ENCODE measurements around the gene P2RY6. TPM values are rescaled to one million over a fixed set of nuclear protein-coding genes. Genes with fewer than 3 reads are reported as not detected.

The P2RY6 gene
- total RNA-seq, 2 experiments from 2014 or later = not detected

DNA sequence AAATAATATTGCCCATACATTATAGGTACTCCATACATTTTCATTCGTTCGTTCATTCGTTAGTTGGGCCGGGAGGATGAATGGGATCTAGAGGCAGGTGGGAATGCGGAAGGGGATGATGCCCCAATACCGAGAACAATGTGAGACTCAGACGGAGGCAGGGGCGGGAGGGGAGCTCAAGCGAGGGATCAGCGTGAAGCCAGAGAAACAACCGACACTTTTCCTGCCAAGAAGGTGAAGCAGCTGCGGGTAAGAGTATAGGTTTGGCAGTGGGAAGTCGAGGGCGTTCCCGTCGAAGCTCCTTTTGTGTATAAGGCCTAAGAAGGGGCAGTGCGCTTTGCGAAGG, 34.8 kb downstream of the P2RY6 start:
- Histone ChIP-seq H3K79me2 (ENCODE audit: insufficient read depth, low read depth, low read length) (no peaks in the 10 kb centered on the region), H2AFZ (ENCODE audit: low read length) (peak overlapping the region; percentile 86; the same call in 1 of the 2 replicates), H4K20me1 (ENCODE audit: insufficient read depth, low read length) (no peaks in the 10 kb centered on the region), H3K9me3 (ENCODE audit: low read length) (no peaks in the 10 kb centered on the region), H3K4me1 (ENCODE audit: insufficient read depth, low read length, poor library complexity, severe bottlenecking) (peaks cover 14% of the 10 kb centered on the region), H3K4me2 (ENCODE audit: low read length) (peak overlapping the region; percentile 92), H3K9me2 (ENCODE audit: insufficient read depth, low read length) (no peaks in the 10 kb centered on the region), H3K36me3 (ENCODE audit: insufficient read depth, low read length) (no peaks in the 10 kb centered on the region), H3K4me3 (ENCODE audit: low read depth, low read length, poor library complexity, severe bottlenecking) (peak overlapping the region; percentile 72), H3K27ac (ENCODE audit: low read depth, low read length, poor library complexity, severe bottlenecking) (peak overlapping the region; percentile 16)
- no peak for DNase-seq (ENCODE audit: low spot score)
- intact Hi-C loops (cut with micrococcal nuclease; ENCODE audit: unreplicated experiment) = loop anchor here (1.0 kb wide), 1 partner anchor 28 kb away; no protein-coding TSS in a partner anchor
- ChIA-PET POLR2A (interaction anchor here (0.6 kb wide), 1 partner anchor 27 kb away, joined by 4 read pairs; no protein-coding TSS in a partner anchor), CTCF (ENCODE audit: unreplicated experiment) (interaction anchor here (0.5 to 2.0 kb wide), 8 partner anchors 9 to 1419 kb away, joined by 3 to 17 read pairs (median 6); no protein-coding TSS in a partner anchor)
- TF ChIP-seq EZH2phosphoT487 (IDR thresholded peaks at IDR 0.05; ENCODE audit: borderline replicate concordance, low read depth, low read length) = no peak
- TF ChIP-seq, protein P1, sequence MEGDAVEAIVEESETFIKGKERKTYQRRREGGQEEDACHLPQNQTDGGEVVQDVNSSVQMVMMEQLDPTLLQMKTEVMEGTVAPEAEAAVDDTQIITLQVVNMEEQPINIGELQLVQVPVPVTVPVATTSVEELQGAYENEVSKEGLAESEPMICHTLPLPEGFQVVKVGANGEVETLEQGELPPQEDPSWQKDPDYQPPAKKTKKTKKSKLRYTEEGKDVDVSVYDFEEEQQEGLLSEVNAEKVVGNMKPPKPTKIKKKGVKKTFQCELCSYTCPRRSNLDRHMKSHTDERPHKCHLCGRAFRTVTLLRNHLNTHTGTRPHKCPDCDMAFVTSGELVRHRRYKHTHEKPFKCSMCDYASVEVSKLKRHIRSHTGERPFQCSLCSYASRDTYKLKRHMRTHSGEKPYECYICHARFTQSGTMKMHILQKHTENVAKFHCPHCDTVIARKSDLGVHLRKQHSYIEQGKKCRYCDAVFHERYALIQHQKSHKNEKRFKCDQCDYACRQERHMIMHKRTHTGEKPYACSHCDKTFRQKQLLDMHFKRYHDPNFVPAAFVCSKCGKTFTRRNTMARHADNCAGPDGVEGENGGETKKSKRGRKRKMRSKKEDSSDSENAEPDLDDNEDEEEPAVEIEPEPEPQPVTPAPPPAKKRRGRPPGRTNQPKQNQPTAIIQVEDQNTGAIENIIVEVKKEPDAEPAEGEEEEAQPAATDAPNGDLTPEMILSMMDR (conservative IDR thresholded peaks at IDR 0.05; ENCODE audit: low read length) = no peak
- BruUV-seq (replicated peaks) = no TSS peak

DNA sequence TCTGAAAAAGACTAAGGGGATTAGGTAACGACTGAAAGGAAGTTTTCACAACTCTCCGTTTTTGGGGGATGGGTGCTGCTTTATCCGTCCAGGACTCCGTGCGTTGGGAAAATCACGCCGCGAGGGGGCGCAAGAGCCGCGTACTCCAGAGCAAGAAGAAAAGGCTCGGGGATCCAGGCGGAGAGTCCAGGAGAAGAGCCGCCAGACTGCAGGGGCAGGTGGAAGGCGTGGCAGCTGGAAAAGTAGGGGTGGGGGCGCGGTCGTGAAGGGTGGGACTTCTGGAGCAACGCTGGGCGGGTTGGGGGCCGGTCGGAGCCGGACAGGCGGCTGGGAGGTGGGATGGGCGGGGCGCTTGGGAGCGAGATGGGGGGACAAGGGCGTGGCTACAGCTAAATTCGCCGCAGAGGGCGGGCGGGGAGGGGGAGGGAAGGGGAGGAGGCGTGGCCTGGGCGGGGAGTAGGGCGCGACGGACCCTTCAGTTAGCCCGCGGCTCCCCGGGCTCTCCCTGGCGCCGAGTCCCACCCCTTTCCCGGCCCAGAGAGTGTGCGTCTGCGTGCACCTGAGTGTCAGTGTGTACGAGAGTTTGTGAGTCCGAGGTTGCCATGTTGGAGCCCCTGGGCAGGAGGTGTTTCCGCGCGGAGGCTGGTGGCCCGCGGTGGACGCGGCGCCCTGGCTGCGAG, 35.3 kb downstream of the P2RY6 start:
- Histone ChIP-seq H4K20me1 (ENCODE audit: insufficient read depth, low read length) (no peaks in the 10 kb centered on the region), H3K4me2 (ENCODE audit: low read length) (peak overlapping the region; percentile 92), H3K9me2 (ENCODE audit: insufficient read depth, low read length) (no peaks in the 10 kb centered on the region), H3K79me2 (ENCODE audit: insufficient read depth, low read depth, low read length) (no peaks in the 10 kb centered on the region), H3K9me3 (ENCODE audit: low read length) (no peaks in the 10 kb centered on the region), H3K27ac (ENCODE audit: low read depth, low read length, poor library complexity, severe bottlenecking) (peak overlapping the region; percentile 16), H2AFZ (ENCODE audit: low read length) (peak overlapping the region; percentile 86), H3K36me3 (ENCODE audit: insufficient read depth, low read length) (no peaks in the 10 kb centered on the region), H3K4me3 (ENCODE audit: low read depth, low read length, poor library complexity, severe bottlenecking) (peak overlapping the region; percentile 72), H3K4me1 (ENCODE audit: insufficient read depth, low read length, poor library complexity, severe bottlenecking) (peaks cover 14% of the 10 kb centered on the region)
- TF ChIP-seq, protein P1 (conservative IDR thresholded peaks at IDR 0.05; ENCODE audit: low read length) = peak; percentile 97
- no peak for TF ChIP-seq EZH2phosphoT487 (IDR thresholded peaks at IDR 0.05; ENCODE audit: borderline replicate concordance, low read depth, low read length)
- BruUV-seq (replicated peaks) = no TSS peak
- intact Hi-C loops (cut with micrococcal nuclease; ENCODE audit: unreplicated experiment) = loop anchor here (1.0 kb wide), 1 partner anchor 28 kb away; no protein-coding TSS in a partner anchor
- DNase-seq (ENCODE audit: low spot score) = peak; percentile 93
- CTCF ChIA-PET (ENCODE audit: unreplicated experiment) = interaction anchor here (0.6 to 2.0 kb wide), 7 partner anchors 10 to 1419 kb away, joined by 4 to 17 read pairs (median 8); no protein-coding TSS in a partner anchor
- POLR2A ChIA-PET = interaction anchor here (0.6 kb wide), 1 partner anchor 26 kb away, joined by 4 read pairs; no protein-coding TSS in a partner anchor
